SKM-1 treated with dmso at 0.1 percent for 144 hours (cell line): Measurements from ENCODE around the gene NID1.

ENCODE experiments used
- DNase-seq: peaks from one replicate; lab custom pipeline; 2025; ENCODE audit not compliant: unreplicated experiment; lab: John Stamatoyannopoulos, UW

NID1 gene

DNA sequence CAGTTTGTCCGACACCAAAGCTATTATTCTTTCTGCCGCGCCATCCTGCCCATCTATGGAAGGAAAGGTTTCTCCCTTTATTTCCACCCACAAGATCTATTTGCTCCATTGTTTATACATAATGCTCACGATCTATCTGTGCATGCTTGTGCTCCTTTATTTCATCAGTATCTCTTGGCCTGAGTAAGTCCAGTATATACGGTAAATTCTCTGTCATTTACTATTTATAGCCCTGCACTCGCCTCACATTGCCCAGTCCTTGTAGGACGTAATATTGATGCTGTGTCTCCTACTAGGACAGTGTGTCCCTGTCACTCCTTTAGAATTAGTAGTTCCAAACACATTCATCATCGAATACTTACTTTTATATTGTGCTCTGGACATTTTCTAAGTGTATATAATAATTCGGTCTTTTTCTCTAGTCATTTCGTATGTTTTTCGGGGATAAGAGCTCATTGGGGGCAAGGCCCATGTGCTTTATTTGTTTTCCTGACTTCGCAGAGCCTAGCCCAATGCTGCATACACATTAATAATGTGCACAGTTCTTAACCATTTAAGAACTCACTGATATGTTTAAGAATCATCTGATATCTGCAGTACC lies 3.1 kb upstream of the NID1 start:
- DNase-seq: no peak

DNA sequence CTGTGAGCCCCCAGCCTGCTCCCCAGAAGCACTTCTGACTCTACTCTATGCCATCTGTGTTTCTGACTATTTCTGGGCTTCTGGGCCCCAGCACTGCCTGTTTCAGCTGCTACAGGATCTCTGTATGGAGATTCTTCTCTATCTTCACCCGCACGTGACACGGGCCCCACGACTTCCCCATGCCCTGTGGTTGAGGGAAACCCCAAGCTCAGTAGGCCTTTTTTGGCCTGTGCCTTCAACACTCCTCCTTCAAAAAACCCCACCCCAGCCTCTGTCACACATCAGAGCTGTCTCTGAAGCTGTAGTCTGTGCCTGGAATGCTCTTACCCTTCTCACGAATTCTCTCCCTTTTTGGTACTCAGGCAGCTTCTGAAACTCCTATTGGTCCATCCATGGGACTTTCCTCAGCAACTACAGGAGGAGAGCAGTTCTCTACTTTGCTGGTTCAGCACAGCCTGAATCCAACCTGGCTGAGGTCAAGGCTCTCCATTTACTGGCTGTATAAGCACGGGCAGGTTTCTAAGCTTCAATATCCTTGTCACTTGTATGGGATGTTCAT lies 2.0 kb upstream of the NID1 start:
- peak; percentile 91 for DNase-seq

DNA sequence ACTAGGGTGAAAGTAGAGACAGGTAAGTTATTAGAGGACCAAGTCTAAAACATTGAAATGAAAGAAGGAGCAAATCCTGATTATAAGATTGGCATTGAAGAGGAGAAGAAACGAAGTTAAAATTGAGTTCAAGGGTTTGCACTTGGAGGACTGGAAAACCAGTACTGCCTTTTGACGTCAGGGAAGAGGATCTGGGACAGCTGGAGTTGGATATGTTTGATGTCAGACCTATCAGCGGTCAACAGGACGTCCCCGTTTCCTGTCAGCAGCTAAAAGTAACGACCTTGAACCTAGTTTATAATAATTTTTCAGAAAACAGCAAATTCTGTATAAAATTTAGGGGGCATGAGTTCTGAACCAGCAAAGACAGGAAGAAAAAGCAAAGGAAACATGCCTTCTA lies 1.2 kb upstream of the NID1 start:
- DNase-seq: no peak

DNA sequence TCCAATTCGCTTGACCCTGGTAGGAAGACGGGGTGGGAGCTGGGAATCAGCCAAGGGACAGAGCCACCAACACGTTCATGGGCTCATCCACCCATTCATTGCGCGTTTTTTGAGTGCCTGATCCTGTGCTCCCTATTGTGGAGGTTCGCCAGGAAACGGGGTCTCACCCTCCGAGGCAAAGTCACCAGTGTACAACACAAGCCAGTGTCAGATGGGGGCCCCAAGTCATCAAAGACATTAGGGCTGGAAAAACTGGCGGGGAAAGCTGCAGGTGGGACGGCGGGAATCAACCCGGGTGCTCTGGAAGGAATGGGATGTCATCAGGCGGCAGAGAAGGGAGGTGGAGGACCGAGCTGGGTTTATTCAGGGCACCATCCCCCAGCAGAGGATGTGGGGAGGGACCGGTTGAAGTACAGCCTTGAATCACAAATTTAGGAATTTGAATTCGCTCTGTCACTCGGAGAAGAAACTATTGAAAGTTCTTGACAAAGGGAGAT lies 667 bp upstream of the NID1 start:
- DNase-seq: no peak

DNA sequence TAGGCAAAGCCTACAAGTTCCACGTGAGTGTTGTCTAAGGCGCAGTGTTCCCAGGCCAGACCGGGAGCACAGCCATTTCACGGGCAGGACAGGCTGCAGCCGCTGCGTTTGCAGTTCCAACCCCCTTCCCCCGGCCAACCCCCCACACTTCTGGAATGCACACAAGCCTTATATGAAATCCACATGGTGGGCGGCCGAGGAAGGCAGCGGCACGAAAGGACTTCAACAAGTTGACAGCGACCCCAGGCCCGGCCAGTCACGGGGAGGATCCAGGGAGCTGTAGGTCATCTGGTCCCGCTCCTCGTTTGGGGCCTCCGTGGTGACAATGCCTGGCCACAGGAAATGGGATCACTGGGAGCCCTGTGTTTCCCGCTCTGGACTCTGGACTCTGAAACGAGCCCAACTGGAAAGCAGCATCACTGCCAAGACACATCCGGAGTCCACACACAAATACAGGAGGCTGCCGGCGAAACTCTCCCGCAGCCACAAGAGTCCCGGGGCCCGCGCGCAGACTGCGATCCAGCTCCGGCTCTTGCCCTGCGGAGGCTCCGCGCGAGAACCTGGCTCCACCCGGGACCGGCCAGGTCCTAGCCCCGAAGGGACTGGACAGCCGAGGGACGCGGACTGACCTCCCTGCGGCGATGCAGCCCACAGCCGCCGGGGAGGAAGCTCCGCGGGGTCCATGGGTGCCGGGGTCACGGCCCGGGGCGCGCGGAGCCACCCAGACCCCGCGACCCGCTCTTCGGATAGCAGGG lies 794 bp downstream of the NID1 start:
- DNase-seq: no peak

DNA sequence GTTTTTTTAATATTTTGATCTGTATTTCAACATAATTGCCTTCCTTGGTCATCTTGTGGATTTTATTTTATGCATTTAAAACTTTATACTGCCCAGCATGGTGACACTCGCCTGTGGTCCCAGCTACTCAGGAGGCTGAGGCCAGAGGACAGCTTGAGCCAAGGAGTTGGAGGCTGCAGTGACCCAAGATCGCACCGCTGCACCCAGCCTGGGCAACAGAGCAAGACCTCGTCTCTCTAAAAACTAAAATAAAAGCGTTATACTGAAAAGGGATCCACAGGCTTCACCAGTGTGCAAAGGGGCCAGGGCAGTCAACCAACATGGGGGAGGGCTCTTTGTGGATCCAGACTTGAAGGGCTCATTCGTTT lies 1.4 kb downstream of the NID1 start:
- no peak for DNase-seq

DNA sequence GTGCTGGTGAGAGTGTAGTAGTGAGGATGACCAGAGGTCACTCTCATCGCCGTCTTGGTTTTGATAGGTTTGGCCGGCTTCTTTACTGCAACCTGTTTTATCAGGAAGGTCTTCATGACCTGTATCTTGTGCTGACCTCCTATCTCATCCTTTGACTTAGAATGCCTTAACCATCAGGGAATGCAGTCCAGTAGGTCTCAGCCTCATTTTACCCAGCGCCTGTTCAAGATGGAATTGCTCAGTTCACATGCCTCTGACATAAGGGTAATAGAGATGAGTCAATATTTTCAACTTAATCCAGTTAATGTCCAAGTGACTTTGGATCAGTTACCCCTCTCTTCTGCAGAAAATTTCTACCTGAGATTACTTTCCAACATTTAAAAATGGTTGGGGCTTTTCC lies 4.6 kb downstream of the NID1 start:
- no peak for DNase-seq

DNA sequence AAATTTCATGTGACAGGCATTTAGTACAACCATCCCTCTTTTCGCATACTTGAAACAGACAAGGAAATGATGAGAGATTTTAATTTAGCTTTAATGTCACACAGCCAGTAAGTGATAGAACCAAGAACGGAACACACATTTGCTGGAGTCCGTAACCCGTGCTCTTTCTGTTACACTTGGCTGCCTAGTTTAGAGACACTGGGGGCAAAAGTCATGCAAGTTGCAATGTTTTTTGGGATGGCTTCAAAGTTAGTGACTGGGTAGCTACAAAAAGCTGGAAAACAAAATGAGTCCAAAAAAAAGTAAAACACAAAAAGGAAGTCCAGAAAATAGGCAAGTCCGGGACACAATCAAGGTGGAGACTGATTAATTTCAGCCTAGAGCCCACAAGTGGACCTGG lies 5.9 kb downstream of the NID1 start:
- DNase-seq: no peak

DNA sequence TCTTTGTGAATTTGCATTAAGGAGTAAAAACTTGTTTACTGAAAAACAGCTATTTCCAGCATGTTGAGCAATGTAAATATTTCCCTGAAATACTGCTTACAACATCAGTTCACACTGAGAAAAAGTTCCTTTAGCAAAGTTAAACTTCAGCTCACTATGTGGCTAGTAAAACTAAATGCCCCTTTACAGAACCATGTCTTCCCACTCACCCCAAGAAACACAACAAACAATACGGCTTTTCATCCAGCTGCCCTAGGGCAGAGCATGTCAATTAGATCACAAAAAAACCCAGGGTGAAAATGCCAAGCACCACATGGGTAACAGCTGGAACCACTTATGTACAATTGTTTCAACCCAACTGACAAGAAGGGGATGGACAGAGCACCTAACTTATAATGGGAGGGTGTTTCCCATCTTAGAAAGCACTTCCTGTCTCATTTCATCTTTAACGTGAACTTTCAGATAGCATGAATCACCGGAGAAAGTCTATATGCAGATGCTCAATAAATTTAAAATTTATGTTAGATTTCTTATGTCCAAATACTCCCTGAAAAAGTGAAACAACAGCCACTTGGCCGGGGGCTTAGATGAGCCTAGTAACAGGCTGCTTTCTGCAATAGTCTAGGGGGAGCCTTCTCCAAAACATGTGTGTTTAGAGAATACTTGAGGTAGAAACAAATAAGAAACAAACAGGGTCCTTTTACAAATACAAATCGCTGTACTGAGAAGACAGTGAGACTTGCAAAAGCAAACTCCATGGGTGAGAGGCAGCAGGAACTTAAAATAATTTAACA lies 6.6 kb downstream of the NID1 start:
- DNase-seq: no peak

DNA sequence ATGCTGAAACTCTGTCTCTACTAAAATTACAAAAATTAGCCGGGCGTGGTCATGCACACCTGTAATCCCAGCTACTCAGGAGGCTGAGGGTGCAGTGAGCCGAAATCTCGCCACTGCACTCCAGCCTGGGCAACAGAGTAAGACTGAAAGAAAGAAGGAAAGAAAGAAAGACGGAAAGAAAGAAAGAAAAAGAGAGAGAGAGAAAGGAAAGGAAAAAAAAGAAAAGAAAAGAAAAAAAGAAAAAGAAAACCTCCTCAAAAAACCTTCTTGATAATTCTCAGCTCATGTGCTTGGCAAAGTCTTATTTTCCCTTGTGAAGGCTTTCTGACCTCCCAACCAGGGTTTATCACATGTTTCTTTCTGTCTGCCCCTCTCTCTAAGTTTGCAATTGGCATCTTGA lies 7.3 kb downstream of the NID1 start:
- no peak for DNase-seq

DNA sequence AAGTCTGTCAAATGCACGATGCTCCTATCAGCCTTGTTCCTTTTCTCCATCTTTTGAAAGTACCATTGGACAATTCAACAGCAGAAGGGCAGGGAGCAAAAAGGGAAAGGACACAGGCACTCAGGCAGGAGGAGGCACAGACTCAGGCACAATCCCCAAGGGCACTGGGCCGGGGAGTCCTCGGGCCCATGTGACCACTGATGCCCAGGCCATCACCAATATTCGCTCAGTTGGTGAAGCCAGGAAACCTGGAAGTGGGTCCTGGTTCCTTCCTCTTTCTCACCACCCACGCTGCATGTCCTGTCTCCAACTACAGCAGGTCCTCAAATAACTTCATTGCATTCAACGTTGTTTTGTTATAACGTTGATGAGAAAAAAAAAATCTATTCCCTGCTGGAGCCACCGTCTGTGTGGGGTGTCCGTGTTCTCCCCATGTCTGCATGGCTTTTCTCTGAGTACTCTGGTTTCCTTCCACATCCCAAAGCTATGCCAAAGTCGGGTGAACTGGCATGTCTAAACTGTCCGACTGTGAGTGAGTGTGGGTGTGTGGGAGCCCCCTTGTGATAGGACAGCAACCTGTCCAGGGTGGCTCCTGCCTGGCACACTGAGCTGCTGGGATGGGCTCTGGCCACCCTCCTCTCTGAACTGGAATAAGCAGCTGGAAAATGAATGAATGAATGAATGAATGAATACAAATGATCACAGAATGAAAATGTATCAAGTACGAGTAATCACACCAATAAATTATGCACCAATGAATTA lies 12.5 kb downstream of the NID1 start:
- DNase-seq: no peak

DNA sequence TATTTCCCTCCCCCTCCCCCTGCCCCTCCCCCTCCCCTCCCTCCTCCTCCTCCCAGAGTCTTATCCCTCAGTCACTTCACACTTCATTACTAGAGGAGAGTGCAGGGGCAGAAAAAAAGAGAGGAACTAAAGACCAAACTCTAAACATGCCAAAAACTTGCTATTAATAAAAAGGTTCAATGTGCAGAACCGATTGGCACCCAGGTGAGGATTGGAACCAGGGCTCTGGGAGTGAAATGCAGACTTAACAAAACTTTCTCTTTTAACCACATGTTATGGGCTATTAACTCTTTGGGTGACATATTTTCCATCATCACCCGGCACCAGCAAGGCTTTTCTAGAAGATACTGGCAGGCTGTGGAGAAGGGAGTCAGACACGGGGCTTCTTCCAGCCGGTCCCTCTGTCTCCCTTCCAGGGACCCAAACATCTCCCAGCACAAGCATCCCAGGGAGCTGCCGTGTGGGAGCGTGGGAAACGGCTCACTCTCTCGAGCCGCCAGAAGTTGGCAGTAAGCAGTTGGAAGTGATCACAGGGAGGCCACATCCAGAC lies 13.6 kb downstream of the NID1 start:
- no peak for DNase-seq

DNA sequence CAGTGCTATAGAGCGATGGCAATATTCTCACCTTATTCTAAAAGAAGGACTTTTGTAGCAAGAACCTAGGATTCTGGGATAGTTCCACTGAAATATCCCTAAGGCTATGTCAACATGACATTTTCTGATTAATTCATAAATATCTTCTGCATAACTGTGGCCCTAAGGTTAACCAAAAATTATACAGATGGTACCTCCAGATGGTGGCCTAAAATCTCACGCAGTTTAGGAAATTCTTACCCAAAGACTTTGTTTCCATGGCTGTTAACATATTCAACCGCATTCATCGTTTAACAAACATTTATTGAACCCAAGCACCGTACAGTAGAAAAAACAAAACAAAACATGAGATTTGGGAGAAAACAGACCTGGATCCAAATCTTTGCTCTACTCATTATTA lies 19.1 kb downstream of the NID1 start:
- DNase-seq: no peak

DNA sequence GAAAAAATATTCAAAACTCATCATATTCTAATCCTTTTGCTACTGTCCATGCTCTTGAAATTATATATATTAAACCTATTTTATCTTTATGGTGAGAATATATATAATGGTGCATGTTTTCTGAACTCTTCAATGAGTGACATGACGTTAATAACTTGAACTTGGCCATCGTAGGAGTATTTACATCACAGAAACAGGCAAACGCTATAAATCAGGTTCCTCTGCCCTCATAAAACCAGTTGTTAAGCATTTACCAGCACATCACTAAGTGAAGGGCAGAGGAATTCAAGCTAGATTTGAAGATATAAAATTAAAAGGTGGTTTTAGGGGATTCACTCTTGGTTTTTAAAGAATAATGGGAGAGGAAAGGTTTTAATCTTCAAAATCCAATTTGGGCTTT lies 20.5 kb downstream of the NID1 start:
- DNase-seq: no peak

DNA sequence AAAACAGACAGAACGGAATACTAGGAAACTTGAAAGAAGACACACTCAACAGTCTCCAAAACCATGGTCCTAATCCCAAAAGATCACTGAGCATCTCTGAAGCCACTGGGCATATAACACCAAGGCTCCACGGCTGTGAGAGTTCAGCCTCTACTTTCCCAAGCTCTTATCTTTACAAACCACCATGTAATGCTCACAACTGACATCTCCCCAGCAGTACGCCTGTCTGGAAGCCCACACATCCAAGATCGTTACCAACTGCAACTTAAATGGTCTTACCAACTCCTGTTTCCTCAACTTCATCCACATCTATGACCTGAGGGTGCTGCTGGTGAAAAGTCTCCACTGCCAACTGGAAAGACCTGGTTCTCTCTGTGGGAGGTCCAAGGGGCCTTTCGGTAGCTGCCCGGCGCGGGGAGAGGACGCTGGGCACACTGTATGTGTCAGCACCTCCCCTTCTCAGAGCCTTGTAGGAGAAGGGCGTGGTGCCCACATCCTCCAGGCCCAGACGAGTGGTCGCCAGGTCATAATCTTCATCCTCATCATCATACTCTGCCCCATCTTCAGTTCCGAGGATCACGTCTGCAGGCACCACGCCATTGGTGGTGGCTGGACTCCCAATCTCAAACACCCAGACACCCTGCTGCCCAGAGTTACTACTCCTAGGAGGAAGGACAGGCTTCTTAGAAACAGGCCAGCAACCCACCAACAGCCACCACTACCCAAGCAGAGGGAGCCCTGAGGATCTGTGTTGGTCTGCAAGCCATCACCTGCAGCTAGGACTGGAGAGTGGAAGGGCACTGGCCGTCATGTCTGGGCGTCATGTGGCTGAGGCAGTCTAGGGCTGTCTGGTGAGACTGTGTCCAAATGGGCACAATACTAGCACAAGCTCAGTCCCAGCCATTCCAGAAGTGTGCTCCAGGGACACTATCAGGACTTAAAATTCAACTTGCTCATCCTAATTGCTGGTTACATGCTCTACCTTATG lies 23.0 kb downstream of the NID1 start:
- DNase-seq: no peak

DNA sequence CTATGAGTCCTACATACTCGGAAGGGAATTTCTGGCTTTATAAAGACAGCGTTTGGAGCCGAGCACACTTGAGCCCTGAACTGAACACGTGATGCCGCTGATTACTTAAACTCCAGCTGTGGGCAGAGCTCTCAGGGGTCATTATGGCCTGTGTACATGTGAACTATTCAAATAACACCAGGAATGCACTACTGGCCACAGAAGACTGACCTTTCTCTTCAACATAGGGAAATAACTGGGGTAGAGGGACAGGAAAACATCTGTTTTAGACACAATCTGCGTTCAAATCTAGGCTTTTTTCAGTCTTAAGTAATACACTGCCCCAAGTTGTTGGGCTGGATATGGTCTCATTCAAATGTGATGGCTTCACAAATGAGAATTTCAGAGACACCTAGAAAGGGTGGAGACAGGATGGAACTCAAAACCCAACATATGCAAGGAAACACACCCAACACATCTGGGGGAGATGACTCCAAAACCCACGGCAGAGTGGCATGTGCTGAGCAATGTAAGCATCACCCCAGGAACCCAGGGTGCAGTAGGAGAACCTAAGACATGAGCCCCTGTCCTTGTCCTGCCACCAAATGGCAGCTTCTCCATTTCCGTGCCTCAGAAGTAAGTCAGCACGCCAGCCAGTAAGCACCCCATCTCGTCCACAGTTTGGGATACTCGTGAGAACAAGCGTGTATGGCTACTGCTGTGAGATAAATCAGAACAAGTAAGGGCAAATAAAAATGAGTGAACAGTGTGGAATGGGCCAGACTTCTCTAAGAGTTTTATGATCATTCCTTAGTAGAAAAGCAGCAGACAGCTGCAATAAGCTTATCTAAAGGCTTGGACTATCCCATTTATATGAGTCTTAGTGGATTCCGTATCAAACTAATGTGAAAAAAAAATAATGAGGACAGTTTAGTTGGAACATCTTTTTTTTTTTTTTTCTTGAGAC lies 24.9 kb downstream of the NID1 start:
- DNase-seq: no peak

DNA sequence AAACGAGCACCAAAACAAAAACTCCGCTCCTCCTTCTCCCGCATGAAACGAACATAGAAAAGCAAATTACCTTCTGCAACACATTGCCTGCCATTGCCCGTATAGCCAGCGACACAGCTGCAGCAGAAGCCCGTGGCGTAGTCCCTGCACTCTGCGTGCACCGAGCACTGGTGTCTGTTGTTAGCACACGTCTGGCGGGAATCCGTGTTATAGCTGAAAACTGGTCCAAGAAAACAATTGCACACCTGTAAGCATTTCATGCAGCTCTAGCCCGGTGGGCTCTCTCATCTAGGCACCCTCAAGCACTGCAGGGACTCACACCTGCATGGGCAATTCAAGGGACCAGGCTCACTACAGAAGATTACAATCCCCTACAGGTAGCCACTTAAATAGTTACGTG lies 26.9 kb downstream of the NID1 start:
- DNase-seq: no peak

DNA sequence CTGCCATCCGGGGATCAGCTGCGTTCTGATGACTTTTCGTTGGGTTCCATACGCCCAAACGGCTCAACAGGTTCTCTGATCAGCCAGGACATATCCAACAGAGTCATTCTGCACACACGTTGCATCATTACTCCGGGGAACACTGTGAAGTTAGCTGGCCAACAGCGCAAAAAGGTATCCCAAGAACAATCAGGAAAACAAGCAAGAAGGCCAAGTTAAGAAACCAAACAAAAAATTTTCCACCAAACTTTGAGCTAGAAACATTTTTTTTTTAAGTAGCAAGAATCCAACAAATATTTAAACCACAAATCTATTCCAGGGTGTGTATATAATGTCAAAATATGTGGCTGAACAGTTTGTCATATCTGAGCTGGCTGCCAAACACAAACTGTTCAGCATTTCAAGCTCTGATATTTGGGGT lies 29.2 kb downstream of the NID1 start:
- no peak for DNase-seq
